Common myeloid progenitor, CD34-positive (primary cell): ENCODE results near the gene CAPN15.

Experiments
- CTCF ChIA-PET: fragments of 350-600 bp; sonication (Branson Sonifier 250); formaldehyde crosslinking; loops from one replicate; lab custom pipeline; 2021; ENCODE audit warnings: antibody characterized with exemption; lab: Charles Lee
- POLR2A ChIA-PET: fragments of 350-600 bp; sonication (Branson Sonifier 250); formaldehyde crosslinking; loops from one replicate; lab custom pipeline; 2021; ENCODE audit warnings: antibody characterized with exemption; lab: Charles Lee
- DNase-seq, 3 donors: peaks; one replicate each; pipeline versions ENCODE4 v3.0.0 to v3.0.0-alpha.2; 2013
- H3K27ac ChIP-seq, 2 experiments: 1 replicate in 1 of 2; 2 replicates in 1 of 2; pipeline ENCODE4 v1.7.0; 2013; ENCODE audit warnings: inconsistent platforms in 2 of 2, low read length in 2 of 2, mild to moderate bottlenecking in 2 of 2, low read depth in 1 of 2, moderate library complexity in 1 of 2; ENCODE audit not compliant: severe bottlenecking in 2 of 2, insufficient read depth in 1 of 2, poor library complexity in 1 of 2
- H3K27me3 ChIP-seq, 5 experiments: replicated peaks in 2 of 5; 1 replicate in 3 of 5; 2 replicates in 2 of 5; pipeline versions ENCODE4 v1.6.1 to v1.7.0; 2013; ENCODE audit warnings: low read length in 4 of 5, mild to moderate bottlenecking in 2 of 5, moderate library complexity in 2 of 5, inconsistent platforms in 1 of 5; ENCODE audit not compliant: insufficient read depth in 5 of 5, control insufficient read depth in 4 of 5
- H3K36me3 ChIP-seq, 4 experiments: 1 replicate in 2 of 4; 2 replicates in 2 of 4; pipeline versions ENCODE4 v1.6.1 to v1.7.0; 2013; ENCODE audit warnings: low read length in 3 of 4, control low read depth in 1 of 4, mild to moderate bottlenecking in 1 of 4; ENCODE audit not compliant: control insufficient read depth in 4 of 4, insufficient read depth in 4 of 4
- H3K4me1 ChIP-seq, 4 experiments: 1 replicate in 3 of 4; 2 replicates in 1 of 4; pipeline versions ENCODE4 v1.6.1 to v1.7.1; 2013; ENCODE audit warnings: low read length in 3 of 4, mild to moderate bottlenecking in 3 of 4, control low read depth in 1 of 4, inconsistent platforms in 1 of 4, moderate library complexity in 1 of 4; ENCODE audit not compliant: control insufficient read depth in 4 of 4, insufficient read depth in 4 of 4; ENCODE audit errors: control extremely low read depth in 1 of 4
- H3K4me3 ChIP-seq, 7 experiments: 1 replicate in 4 of 7; 2 replicates in 3 of 7; pipeline versions ENCODE4 v1.5.1 to v1.7.0; 2013; ENCODE audit warnings: mild to moderate bottlenecking in 7 of 7, low read length in 6 of 7, moderate library complexity in 6 of 7, inconsistent platforms in 2 of 7, low read depth in 2 of 7, control low read depth in 1 of 7; ENCODE audit not compliant: insufficient read depth in 4 of 7, control insufficient read depth in 1 of 7; ENCODE audit errors: extremely low read depth in 1 of 7
- H3K9me3 ChIP-seq, 5 experiments: 1 replicate in 4 of 5; 2 replicates in 1 of 5; pipeline versions ENCODE4 v1.6.1 to v1.7.1; 2013; ENCODE audit warnings: low read length in 4 of 5, mild to moderate bottlenecking in 2 of 5, inconsistent platforms in 1 of 5, low read depth in 1 of 5, moderate library complexity in 1 of 5; ENCODE audit not compliant: control insufficient read depth in 4 of 5, insufficient read depth in 2 of 5; ENCODE audit errors: control extremely low read depth in 1 of 5
- WGBS: methylation state at CpG from one replicate; pipeline ENCODE4 v1.1.5; 2013; ENCODE audit not compliant: insufficient coverage; 5-methylcytosine and 5-hydroxymethylcytosine counted together

Gene CAPN15

DNA sequence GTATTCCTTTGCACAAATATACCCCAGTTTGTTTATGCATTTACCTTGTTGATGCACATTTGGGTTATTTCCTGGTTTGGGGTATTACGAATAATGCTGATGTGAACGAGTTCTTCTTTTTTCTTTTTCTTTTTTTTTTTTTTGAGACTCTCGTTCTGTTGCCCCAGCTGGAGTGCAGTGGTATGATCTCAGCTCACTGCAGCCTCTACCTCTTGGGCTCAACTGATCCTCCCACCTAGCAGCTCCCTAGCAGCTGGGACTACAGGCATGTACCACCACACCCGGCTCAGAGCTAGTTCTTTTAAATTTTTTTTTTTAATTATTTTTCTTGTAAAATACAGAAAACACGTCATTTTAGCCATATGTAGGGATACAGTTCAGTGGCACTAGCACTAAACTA, 76.4 kb downstream of the CAPN15 start:
- Histone ChIP-seq H3K27me3 (no peaks in the 10 kb centered on the region), H3K9me3 (peaks cover 0 to 5% (median 3%) of the 10 kb centered on the region in 5 experiments), H3K4me3 (no peak overlapping the region), H3K36me3 (peaks cover 0 to 12% (median 7%) of the 10 kb centered on the region in 4 experiments), H3K27ac (no peak overlapping the region), H3K4me1 (peaks cover 0 to 7% (median 5%) of the 10 kb centered on the region in 4 experiments)
- 50% methylated on average over 1 of the region's 5 CpGs for WGBS
- ChIA-PET POLR2A (no interaction called here), CTCF (no interaction called here)
- DNase-seq, result no peak
